Measurements from ENCODE around the gene ROBO1. TPM values are rescaled to one million over a fixed set of nuclear protein-coding genes. Genes with fewer than 3 reads are reported as not detected.
"Not testable (repeated sequence)": the region's sequence is repeated elsewhere in the genome, so short reads cannot be mapped to it uniquely, and the experiment has no call there.

The ROBO1 gene
- total RNA-seq, 2 experiments from 2014 or later, result 0.12 to 0.20 TPM

- CTCF ChIA-PET, result no interaction called here
- Mint-ChIP-seq H3K27me3 (ENCODE audit: low read depth) (no peaks in the 10 kb centered on the region), H3K4me3 (no peak overlapping the region), H3K27ac (no peak overlapping the region), H3K36me3 (ENCODE audit: low read depth) (no peaks in the 10 kb centered on the region), H3K4me1 (ENCODE audit: low read depth) (no peaks in the 10 kb centered on the region), H3K9me3 (peaks cover 9% of the 10 kb centered on the region)
- intact Hi-C loops (cut with micrococcal nuclease), result no loop called here
- DNase-seq, result no peak
Measured at GRCh38 chr3:79211586-79212359, 556.0 kb downstream of the ROBO1 start.

GRCh38 chr3:79204351-79204750 is 563.4 kb downstream of the ROBO1 start:
- intact Hi-C loops (cut with micrococcal nuclease), result no loop called here
- no peak for DNase-seq
- Mint-ChIP-seq H3K4me1 (ENCODE audit: low read depth) (no peaks in the 10 kb centered on the region), H3K27ac (no peak overlapping the region), H3K9me3 (peaks cover 9% of the 10 kb centered on the region), H3K27me3 (ENCODE audit: low read depth) (no peaks in the 10 kb centered on the region), H3K4me3 (no peak overlapping the region), H3K36me3 (ENCODE audit: low read depth) (no peaks in the 10 kb centered on the region)
- CTCF ChIA-PET, result no interaction called here

- Mint-ChIP-seq H3K36me3 (ENCODE audit: low read depth) (no peaks in the 10 kb centered on the region), H3K27me3 (ENCODE audit: low read depth) (no peaks in the 10 kb centered on the region), H3K4me3 (no peak overlapping the region), H3K4me1 (ENCODE audit: low read depth) (no peaks in the 10 kb centered on the region), H3K27ac (no peak overlapping the region), H3K9me3 (peaks cover 4% of the 10 kb centered on the region)
- CTCF ChIA-PET, result no interaction called here
- DNase-seq, result no peak
- intact Hi-C loops (cut with micrococcal nuclease), result no loop called here
Measured at GRCh38 chr3:79203144-79203519, 564.7 kb downstream of the ROBO1 start.

- peaks cover 2% of the 10 kb centered on the region for H3K9me3 Mint-ChIP-seq
Measured at GRCh38 chr3:79202471-79203143, 565.2 kb downstream of the ROBO1 start.

GRCh38 chr3:79200456-79200855 is 567.3 kb downstream of the ROBO1 start:
- CTCF ChIA-PET, result no interaction called here
- intact Hi-C loops (cut with micrococcal nuclease), result no loop called here
- Mint-ChIP-seq H3K4me1 (ENCODE audit: low read depth) (no peaks in the 10 kb centered on the region), H3K27me3 (ENCODE audit: low read depth) (no peaks in the 10 kb centered on the region), H3K9me3 (peaks cover 8% of the 10 kb centered on the region), H3K36me3 (ENCODE audit: low read depth) (no peaks in the 10 kb centered on the region), H3K27ac (no peak overlapping the region), H3K4me3 (no peak overlapping the region)
- no peak for DNase-seq

More at GRCh38 chr3:79202471-79203143, 565.2 kb downstream of the ROBO1 start:
- Mint-ChIP-seq H3K27ac (no peak overlapping the region), H3K4me1 (ENCODE audit: low read depth) (no peaks in the 10 kb centered on the region), H3K4me3 (no peak overlapping the region), H3K27me3 (ENCODE audit: low read depth) (no peaks in the 10 kb centered on the region), H3K36me3 (ENCODE audit: low read depth) (no peaks in the 10 kb centered on the region)
- intact Hi-C loops (cut with micrococcal nuclease), result no loop called here
- DNase-seq, result no peak
- CTCF ChIA-PET, result no interaction called here

GRCh38 chr3:79199966-79200365 is 567.8 kb downstream of the ROBO1 start:
- CTCF ChIA-PET, result no interaction called here
- no peak for DNase-seq
- intact Hi-C loops (cut with micrococcal nuclease), result no loop called here
- Mint-ChIP-seq H3K4me1 (ENCODE audit: low read depth) (no peaks in the 10 kb centered on the region), H3K4me3 (no peak overlapping the region), H3K9me3 (peaks cover 8% of the 10 kb centered on the region), H3K36me3 (ENCODE audit: low read depth) (no peaks in the 10 kb centered on the region), H3K27me3 (ENCODE audit: low read depth) (no peaks in the 10 kb centered on the region), H3K27ac (no peak overlapping the region)

- intact Hi-C loops (cut with micrococcal nuclease), result no loop called here
- DNase-seq, result no peak
- Mint-ChIP-seq H3K4me1 (ENCODE audit: low read depth) (no peaks in the 10 kb centered on the region), H3K27me3 (ENCODE audit: low read depth) (no peaks in the 10 kb centered on the region), H3K36me3 (ENCODE audit: low read depth) (no peaks in the 10 kb centered on the region), H3K27ac (no peak overlapping the region), H3K4me3 (no peak overlapping the region), H3K9me3 (peaks cover under 1% of the 10 kb centered on the region)
- CTCF ChIA-PET, result no interaction called here
Measured at GRCh38 chr3:79187426-79187825, 580.4 kb downstream of the ROBO1 start.

- CTCF ChIA-PET, result no interaction called here
- Mint-ChIP-seq H3K27ac (no peak overlapping the region), H3K4me1 (ENCODE audit: low read depth) (no peaks in the 10 kb centered on the region), H3K36me3 (ENCODE audit: low read depth) (no peaks in the 10 kb centered on the region), H3K27me3 (ENCODE audit: low read depth) (no peaks in the 10 kb centered on the region), H3K9me3 (peaks cover 7% of the 10 kb centered on the region), H3K4me3 (no peak overlapping the region)
- no peak for DNase-seq
- intact Hi-C loops (cut with micrococcal nuclease), result no loop called here
Measured at GRCh38 chr3:79184251-79184650, 583.5 kb downstream of the ROBO1 start.

- H3K27me3 Mint-ChIP-seq (ENCODE audit: low read depth), result no peaks in the 10 kb centered on the region
- no peak overlapping the region for H3K27ac Mint-ChIP-seq
- no peaks in the 10 kb centered on the region for H3K36me3 Mint-ChIP-seq (ENCODE audit: low read depth)
- H3K9me3 Mint-ChIP-seq, result peaks cover 7% of the 10 kb centered on the region
- no peak for DNase-seq
- CTCF ChIA-PET, result interaction anchor here (0.6 kb wide), 1 partner anchor 9 kb away, joined by 3 read pairs; no protein-coding TSS in a partner anchor
- intact Hi-C loops (cut with micrococcal nuclease), result no loop called here
- no peak overlapping the region for H3K4me3 Mint-ChIP-seq
- H3K4me1 Mint-ChIP-seq (ENCODE audit: low read depth), result no peaks in the 10 kb centered on the region
Measured at GRCh38 chr3:79183496-79183895, 584.3 kb downstream of the ROBO1 start.

- H3K9me3 Mint-ChIP-seq, result peaks cover 12% of the 10 kb centered on the region
- H3K4me3 Mint-ChIP-seq, result no peak overlapping the region
- no peaks in the 10 kb centered on the region for H3K27me3 Mint-ChIP-seq (ENCODE audit: low read depth)
- H3K27ac Mint-ChIP-seq, result no peak overlapping the region
- CTCF ChIA-PET, result interaction anchor here (0.7 kb wide), 1 partner anchor 440 kb away, joined by 3 read pairs; no protein-coding TSS in a partner anchor
- H3K4me1 Mint-ChIP-seq (ENCODE audit: low read depth), result no peaks in the 10 kb centered on the region
- intact Hi-C loops (cut with micrococcal nuclease), result no loop called here
- no peaks in the 10 kb centered on the region for H3K36me3 Mint-ChIP-seq (ENCODE audit: low read depth)
- no peak for DNase-seq
Measured at GRCh38 chr3:79178471-79179180, 589.2 kb downstream of the ROBO1 start.

GRCh38 chr3:79175870-79176269 is 591.9 kb downstream of the ROBO1 start:
- H3K27me3 Mint-ChIP-seq (ENCODE audit: low read depth), result no peaks in the 10 kb centered on the region
- DNase-seq, result no peak
- no peaks in the 10 kb centered on the region for H3K36me3 Mint-ChIP-seq (ENCODE audit: low read depth)
- no peak overlapping the region for H3K4me3 Mint-ChIP-seq
- peaks cover 6% of the 10 kb centered on the region for H3K9me3 Mint-ChIP-seq
- intact Hi-C loops (cut with micrococcal nuclease), result no loop called here
- no peaks in the 10 kb centered on the region for H3K4me1 Mint-ChIP-seq (ENCODE audit: low read depth)
- H3K27ac Mint-ChIP-seq, result no peak overlapping the region
- CTCF ChIA-PET, result no interaction called here

- DNase-seq; intact Hi-C loops (cut with micrococcal nuclease); CTCF ChIA-PET: not testable (repeated sequence)
Measured at GRCh38 chr3:79173259-79173658, 594.5 kb downstream of the ROBO1 start.

More at GRCh38 chr3:79173259-79173658, 594.5 kb downstream of the ROBO1 start:
- H3K27me3 Mint-ChIP-seq (ENCODE audit: low read depth); H3K27ac Mint-ChIP-seq; H3K36me3 Mint-ChIP-seq (ENCODE audit: low read depth); H3K4me1 Mint-ChIP-seq (ENCODE audit: low read depth); H3K4me3 Mint-ChIP-seq; H3K9me3 Mint-ChIP-seq: not testable (repeated sequence)

Measured in activated naive CD4-positive, alpha-beta T cell treated with anti-CD3 and anti-CD28 coated beads for 36 hours (primary cell).